ENCODE data around the gene NOG.

- TF ChIP-seq CTCF (IDR thresholded peaks at IDR 0.05) (no peak), POLR2A (IDR thresholded peaks at IDR 0.05) (no peak)
Measured at GRCh38 chr17:56570199-56570598, 23.3 kb upstream of the NOG start.

Data from suprapubic skin (tissue), 3 donors.